IMR-90 (cell line): ENCODE data around the gene TCF7L1. TPM values are rescaled to one million over a fixed set of nuclear protein-coding genes. Genes with fewer than 3 reads are reported as not detected.

Source experiments
- ATAC-seq: fragments of 200-7000 bp; cut with Tn5 transposase; 2 replicates; pipeline ENCODE4 v1.9.1; 2020; ENCODE audit warnings: low read depth, mild to moderate bottlenecking, moderate library complexity
- BruUV-seq: library from RNA; stranded (reverse); fragments of 400-500 nt; replicated peaks from 2 replicates; lab custom pipeline; 2021; lab: Mats Ljungman, UMichigan
- CTCF ChIA-PET: fragments of 300-600 bp; formaldehyde crosslinking; extraction: SDS; loops from one replicate; lab custom pipeline; 2021; ENCODE audit warnings: antibody characterized with exemption; lab: Yijun Ruan, JAX
- POLR2A ChIA-PET: fragments of 300-600 bp; sonication (Branson Sonifier 250); formaldehyde crosslinking; loops from one replicate; lab custom pipeline; 2022; ENCODE audit warnings: antibody characterized with exemption; ENCODE audit not compliant: unreplicated experiment; lab: Charles Lee
- DNase-seq: peaks from one replicate; pipeline ENCODE4 v3.0.0; 2013
- H2AFZ ChIP-seq: replicated peaks from 2 replicates; pipeline ENCODE3; 2013; ENCODE audit warnings: low read length, mild to moderate bottlenecking; ENCODE audit not compliant: poor library complexity
- H2AK5ac ChIP-seq: 2 replicates; pipeline ENCODE4 v1.6.1; 2013; ENCODE audit warnings: low read depth, low read length, inconsistent platforms
- H2AK9ac ChIP-seq: replicated peaks from 2 replicates; pipeline ENCODE3; 2013; ENCODE audit warnings: mild to moderate bottlenecking, low read depth, low read length, moderate library complexity; ENCODE audit not compliant: poor library complexity
- H2BK120ac ChIP-seq: 2 replicates; pipeline ENCODE4 v1.6.1; 2013; ENCODE audit warnings: low read depth, low read length, inconsistent platforms
- H2BK15ac ChIP-seq: 3 replicates; pipeline ENCODE4 v1.6.1; 2013; ENCODE audit warnings: low read depth, low read length, inconsistent platforms
- H2BK20ac ChIP-seq: 2 replicates; pipeline ENCODE4 v1.6.1; 2013; ENCODE audit warnings: low read depth, mild to moderate bottlenecking, inconsistent platforms, low read length, moderate library complexity
- H2BK5ac ChIP-seq: 2 replicates; pipeline ENCODE4 v1.6.1; 2013; ENCODE audit warnings: mild to moderate bottlenecking, low read depth, low read length, inconsistent platforms; ENCODE audit not compliant: poor library complexity, severe bottlenecking
- H3K14ac ChIP-seq: replicated peaks from 2 replicates; pipeline ENCODE4 v1.6.1; 2013; ENCODE audit warnings: low read depth, low read length, inconsistent platforms
- H3K18ac ChIP-seq: 2 replicates; pipeline ENCODE4 v1.6.1; 2013; ENCODE audit warnings: low read depth, low read length, control low read depth
- H3K23ac ChIP-seq: 2 replicates; pipeline ENCODE4 v1.6.1; 2013; ENCODE audit warnings: low read depth, low read length, inconsistent platforms
- H3K27ac ChIP-seq: 2 replicates; pipeline ENCODE4 v1.5.1; 2013; ENCODE audit warnings: mild to moderate bottlenecking, control low read depth, low read length; ENCODE audit not compliant: insufficient read depth
- H3K27me3 ChIP-seq: 2 replicates; pipeline ENCODE4 v1.6.1; 2013; ENCODE audit warnings: low read length; ENCODE audit not compliant: control insufficient read depth, insufficient read depth
- H3K36me3 ChIP-seq: 2 replicates; pipeline ENCODE4 v1.6.1; 2013; ENCODE audit warnings: low read length, mixed read lengths; ENCODE audit not compliant: control insufficient read depth, insufficient read depth
- H3K4ac ChIP-seq: 2 replicates; pipeline ENCODE4 v1.6.1; 2013; ENCODE audit warnings: low read depth, low read length, inconsistent platforms
- H3K4me1 ChIP-seq: 2 replicates; pipeline ENCODE4 v1.6.1; 2013; ENCODE audit warnings: low read length, mixed read lengths; ENCODE audit not compliant: control insufficient read depth, insufficient read depth
- H3K4me2 ChIP-seq: 2 replicates; pipeline ENCODE4 v1.6.1; 2013; ENCODE audit warnings: low read depth, mild to moderate bottlenecking, control low read depth, low read length, moderate library complexity
- H3K4me3 ChIP-seq: 2 replicates; pipeline ENCODE4 v1.5.1; 2013; ENCODE audit warnings: low read depth, mild to moderate bottlenecking, control low read depth, low read length, moderate library complexity; ENCODE audit not compliant: insufficient read depth
- H3K56ac ChIP-seq: 2 replicates; pipeline ENCODE4 v1.6.1; 2013; ENCODE audit warnings: low read length, inconsistent platforms; ENCODE audit not compliant: insufficient read depth; ENCODE audit errors: extremely low read depth
- H3K79me1 ChIP-seq, 2 experiments: 2 replicates each; pipeline ENCODE4 v1.6.1; 2013; ENCODE audit warnings: low read length in 2 of 2, inconsistent platforms in 1 of 2, low read depth in 1 of 2
- H3K9ac ChIP-seq: 2 replicates; pipeline ENCODE4 v1.6.1; 2013; ENCODE audit warnings: low read depth, low read length, control low read depth
- H3K9me1 ChIP-seq: 2 replicates; pipeline ENCODE4 v1.6.1; 2013; ENCODE audit warnings: low read length, inconsistent platforms; ENCODE audit not compliant: insufficient read depth
- H3K9me3 ChIP-seq: 2 replicates; pipeline ENCODE4 v1.6.1; 2013; ENCODE audit warnings: low read length; ENCODE audit not compliant: control insufficient read depth, insufficient read depth
- H4K20me1 ChIP-seq: 2 replicates; pipeline ENCODE4 v1.6.1; 2013; ENCODE audit warnings: low read length, inconsistent platforms; ENCODE audit not compliant: insufficient read depth
- H4K5ac ChIP-seq: 2 replicates; pipeline ENCODE4 v1.6.1; 2013; ENCODE audit warnings: mild to moderate bottlenecking, low read depth, low read length, control low read depth
- H4K8ac ChIP-seq, 2 experiments: 2 replicates each; pipeline ENCODE4 v1.6.1; 2013; ENCODE audit warnings: low read depth in 2 of 2, low read length in 2 of 2, control low read depth in 1 of 2, inconsistent platforms in 1 of 2
- H4K91ac ChIP-seq: 2 replicates; pipeline ENCODE4 v1.6.1; 2013; ENCODE audit warnings: low read depth, low read length, inconsistent platforms; ENCODE audit not compliant: insufficient read depth
- BHLHE40 ChIP-seq: fragments of 150-350 bp; IDR thresholded peaks from 2 replicates; pipeline ENCODE4 v1.6.1; 2016; ENCODE audit warnings: mild to moderate bottlenecking, low read depth, low read length
- FOS ChIP-seq: fragments of 150-350 bp; IDR thresholded peaks from 2 replicates; pipeline ENCODE4 v1.6.1; 2016; ENCODE audit warnings: low read depth, low read length
- MAZ ChIP-seq: IDR thresholded peaks from 2 replicates; pipeline ENCODE4 v1.6.1; 2012; ENCODE audit warnings: low read depth, mild to moderate bottlenecking, low read length, improper control_type of control experiment, moderate library complexity, borderline replicate concordance
- MXI1 ChIP-seq: IDR thresholded peaks from 2 replicates; pipeline ENCODE4 v1.6.1; 2012; ENCODE audit warnings: low read depth, mild to moderate bottlenecking, low read length, moderate library complexity, borderline replicate concordance
- USF2 ChIP-seq: fragments of 150-350 bp; IDR thresholded peaks from 2 replicates; pipeline ENCODE4 v1.6.1; 2017; ENCODE audit warnings: mild to moderate bottlenecking, antibody characterized with exemption, low read length, low read depth
- WGBS, 2 experiments: methylation state at CpG; one replicate each; pipeline versions ENCODE4 v1.1.5 to v1.1.7; 2013; ENCODE audit warnings: missing lambda C conversion rate in 2 of 2; ENCODE audit not compliant: insufficient read length in 1 of 2; ENCODE audit errors: extremely low coverage in 2 of 2; 5-methylcytosine and 5-hydroxymethylcytosine counted together
- dilution Hi-C: fragments of 300-500 bp; cut with HindIII; formaldehyde crosslinking; loops from one replicate; pipeline ENCODE4 v1.14.3; 2018; ENCODE audit warnings: low sequenced_read_pairs; ENCODE audit not compliant: unreplicated experiment
- in situ Hi-C: fragments of 300-500 bp; cut with MboI; formaldehyde crosslinking; loops from 3 replicates; pipeline ENCODE4 v1.14.3; 2019; ENCODE audit warnings: low sequenced_read_pairs, inconsistent platforms, mixed read lengths
- intact Hi-C: fragments of 100-400 bp; cut with micrococcal nuclease; formaldehyde crosslinking; loops from 2 replicates; pipeline ENCODE4 v1.10.0; 2022
- polyA plus RNA-seq, 3 experiments: library from polyadenylated mRNA; depleted of rRNA; stranded (reverse); fragments of >200 nt; gene quantifications; 2 replicates each; pipeline ENCODE4 v1.2.3, GENCODE V29; 2012; ENCODE audit warnings: low replicate concordance in 1 of 3
- total RNA-seq: library from RNA; depleted of rRNA; stranded (reverse); fragments of >200 nt; gene quantifications from 2 replicates; pipeline ENCODE4 v1.2.3, GENCODE V29; 2012
- TF ChIP-seq, protein P1 (sequence below): fragments of 150-350 bp; IDR thresholded peaks from 2 replicates; pipeline ENCODE4 v1.6.1; 2016; ENCODE audit warnings: low read depth, mild to moderate bottlenecking, low read length, moderate library complexity, borderline replicate concordance

The TCF7L1 gene
- total and polyA plus RNA-seq, 2 of the 4 experiments (the other 2 are of a cell fraction): 0.72 to 11.1 TPM

GRCh38 chr2:85130407-85130806 is 2.8 kb upstream of the TCF7L1 start:
- no peak for ATAC-seq
- Histone ChIP-seq H3K23ac (no peak overlapping the region), H3K36me3 (peaks cover 3% of the 10 kb centered on the region; the same call in 1 of the 2 replicates), H3K9me3 (no peaks in the 10 kb centered on the region), H3K14ac (no peak overlapping the region), H3K27me3 (no peaks in the 10 kb centered on the region), H3K27ac (no peak overlapping the region), H3K56ac (no peak overlapping the region), H2BK15ac (no peak overlapping the region; the same call in 2 of the 3 replicates), H3K9ac (no peak overlapping the region), H2AK9ac (no peak overlapping the region), H4K8ac (no peak overlapping the region), H2BK120ac (no peak overlapping the region), H2AFZ (no peak overlapping the region), H4K20me1 (peaks cover 9% of the 10 kb centered on the region), H2AK5ac (no peak overlapping the region), H3K4ac (no peak overlapping the region), H3K4me3 (no peak overlapping the region), H3K4me1 (peaks cover 6% of the 10 kb centered on the region; the same call in 1 of the 2 replicates), H2BK20ac (no peak overlapping the region), H4K5ac (no peak overlapping the region), H3K79me1 (peaks cover 3 to 25% of the 10 kb centered on the region in 2 experiments), H3K9me1 (no peaks in the 10 kb centered on the region; the same call in 1 of the 2 replicates), H3K4me2 (no peak overlapping the region), H3K18ac (no peak overlapping the region), H2BK5ac (no peak overlapping the region), H4K91ac (no peak overlapping the region)
- ChIA-PET CTCF (no interaction called here), POLR2A (interaction anchor here (0.6 kb wide), 1 partner anchor 623 kb away, joined by 9 read pairs; no protein-coding TSS in a partner anchor)
- dilution Hi-C loops: no loop called here
- TF ChIP-seq USF2: no peak
- no peak for TF ChIP-seq BHLHE40
- TF ChIP-seq, protein P1, sequence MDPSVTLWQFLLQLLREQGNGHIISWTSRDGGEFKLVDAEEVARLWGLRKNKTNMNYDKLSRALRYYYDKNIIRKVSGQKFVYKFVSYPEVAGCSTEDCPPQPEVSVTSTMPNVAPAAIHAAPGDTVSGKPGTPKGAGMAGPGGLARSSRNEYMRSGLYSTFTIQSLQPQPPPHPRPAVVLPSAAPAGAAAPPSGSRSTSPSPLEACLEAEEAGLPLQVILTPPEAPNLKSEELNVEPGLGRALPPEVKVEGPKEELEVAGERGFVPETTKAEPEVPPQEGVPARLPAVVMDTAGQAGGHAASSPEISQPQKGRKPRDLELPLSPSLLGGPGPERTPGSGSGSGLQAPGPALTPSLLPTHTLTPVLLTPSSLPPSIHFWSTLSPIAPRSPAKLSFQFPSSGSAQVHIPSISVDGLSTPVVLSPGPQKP: no peak
- no peak for TF ChIP-seq MXI1
- TF ChIP-seq MAZ: no peak
- TF ChIP-seq FOS: no peak
- DNase-seq: no peak
- WGBS, 2 experiments: no CpG with 5 or more reads among the region's 2 CpGs
- intact Hi-C loops: no loop called here
- in situ Hi-C loops: loop anchor here (5.0 kb wide), 1 partner anchor 157 kb away; no protein-coding TSS in a partner anchor
- no TSS peak for BruUV-seq
